Astrocyte of the spinal cord (primary cell): ENCODE results near the gene TLR6.

Experiments used
- DNase-seq: peaks from one replicate; pipeline ENCODE4 v3.0.0; 2011; ENCODE audit warnings: low read depth, low spot score
- H3K4me3 ChIP-seq: 2 replicates; pipeline ENCODE4 v1.5.1; 2011; ENCODE audit warnings: low read depth, mild to moderate bottlenecking, low read length, moderate library complexity
- in situ Hi-C: cut with HindIII; loops from 2 replicates; pipeline ENCODE4 v1.10.0; 2017; ENCODE audit warnings: low sequenced_read_pairs
- TF ChIP-seq, protein P1 (sequence below): IDR thresholded peaks from 2 replicates; pipeline ENCODE4 v1.5.1; 2012; ENCODE audit warnings: low read depth, mild to moderate bottlenecking, low read length, inconsistent platforms

Gene TLR6

DNA sequence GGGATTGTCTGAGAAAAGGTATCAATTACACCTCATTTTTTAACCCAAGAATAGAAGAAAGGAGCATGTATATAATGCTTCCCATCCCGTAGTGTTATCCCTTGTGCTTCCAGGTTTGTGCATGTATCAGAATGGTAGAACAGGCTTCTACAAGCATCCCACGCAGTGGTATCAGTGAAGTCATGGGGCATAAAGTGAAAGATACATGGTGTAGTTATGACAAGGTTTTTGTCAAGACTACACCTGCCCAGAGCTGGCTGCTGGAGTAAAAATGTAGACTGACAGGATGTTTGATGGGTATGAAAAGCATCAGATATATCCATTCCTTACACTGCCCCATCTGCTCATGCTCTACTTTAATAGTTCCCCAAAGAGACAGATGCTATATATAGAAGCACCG, 61.5 kb downstream of the TLR6 start:
- in situ Hi-C loops, result no loop called here
- no peak overlapping the region for H3K4me3 ChIP-seq
- TF ChIP-seq, protein P1, sequence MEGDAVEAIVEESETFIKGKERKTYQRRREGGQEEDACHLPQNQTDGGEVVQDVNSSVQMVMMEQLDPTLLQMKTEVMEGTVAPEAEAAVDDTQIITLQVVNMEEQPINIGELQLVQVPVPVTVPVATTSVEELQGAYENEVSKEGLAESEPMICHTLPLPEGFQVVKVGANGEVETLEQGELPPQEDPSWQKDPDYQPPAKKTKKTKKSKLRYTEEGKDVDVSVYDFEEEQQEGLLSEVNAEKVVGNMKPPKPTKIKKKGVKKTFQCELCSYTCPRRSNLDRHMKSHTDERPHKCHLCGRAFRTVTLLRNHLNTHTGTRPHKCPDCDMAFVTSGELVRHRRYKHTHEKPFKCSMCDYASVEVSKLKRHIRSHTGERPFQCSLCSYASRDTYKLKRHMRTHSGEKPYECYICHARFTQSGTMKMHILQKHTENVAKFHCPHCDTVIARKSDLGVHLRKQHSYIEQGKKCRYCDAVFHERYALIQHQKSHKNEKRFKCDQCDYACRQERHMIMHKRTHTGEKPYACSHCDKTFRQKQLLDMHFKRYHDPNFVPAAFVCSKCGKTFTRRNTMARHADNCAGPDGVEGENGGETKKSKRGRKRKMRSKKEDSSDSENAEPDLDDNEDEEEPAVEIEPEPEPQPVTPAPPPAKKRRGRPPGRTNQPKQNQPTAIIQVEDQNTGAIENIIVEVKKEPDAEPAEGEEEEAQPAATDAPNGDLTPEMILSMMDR, result no peak
- DNase-seq, result no peak

DNA sequence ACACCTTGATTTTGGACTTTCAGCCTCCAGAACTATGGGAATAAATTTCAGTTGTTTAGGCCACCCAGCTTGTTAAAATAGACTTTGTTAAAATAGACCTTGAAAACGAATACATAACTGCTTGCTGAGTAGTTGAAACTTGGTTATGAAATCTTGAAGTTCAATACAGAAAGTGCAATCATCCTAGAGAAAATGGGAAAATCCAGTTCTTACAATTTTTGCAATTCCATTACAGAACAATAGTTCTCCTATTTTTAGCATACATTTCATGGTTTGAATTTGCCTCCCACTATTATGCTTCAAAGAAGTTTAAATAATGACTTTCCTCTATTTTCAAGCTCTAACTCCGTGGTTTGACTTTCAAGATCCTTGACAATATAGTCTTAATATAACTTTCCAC, 62.6 kb downstream of the TLR6 start:
- DNase-seq, result no peak
- in situ Hi-C loops, result no loop called here
- TF ChIP-seq, protein P1, result no peak

DNA sequence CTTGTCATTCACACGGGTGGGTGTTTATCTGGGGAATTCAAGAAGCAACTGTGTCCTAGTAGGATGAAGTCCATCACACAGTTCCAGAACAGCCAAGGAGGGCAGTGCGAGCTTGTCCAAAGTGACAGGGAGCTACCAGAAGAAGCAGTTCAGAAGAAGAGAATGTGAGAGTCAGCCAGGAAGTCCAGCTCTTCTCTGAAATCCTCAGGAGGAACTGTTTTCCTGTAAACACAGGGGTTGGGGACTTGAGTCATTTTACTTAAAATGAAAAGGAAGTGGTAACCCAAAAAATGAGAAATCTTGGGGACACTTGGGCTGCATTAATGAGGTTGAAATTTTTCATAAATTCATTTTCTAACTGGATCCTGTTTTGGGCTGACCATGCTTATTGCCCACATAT, 65.6 kb downstream of the TLR6 start:
- TF ChIP-seq, protein P1, result no peak
- in situ Hi-C loops, result no loop called here
- H3K4me3 ChIP-seq, result no peak overlapping the region
- no peak for DNase-seq

More for the DNA sequence above, 62.6 kb downstream of the TLR6 start:
- no peak overlapping the region for H3K4me3 ChIP-seq

- H3K4me3 ChIP-seq, result no peak overlapping the region
- TF ChIP-seq, protein P1, result no peak
- DNase-seq, result no peak
- in situ Hi-C loops, result no loop called here
Observed at GRCh38 chr4:38788317-38788716, 68.3 kb downstream of the TLR6 start.

DNA sequence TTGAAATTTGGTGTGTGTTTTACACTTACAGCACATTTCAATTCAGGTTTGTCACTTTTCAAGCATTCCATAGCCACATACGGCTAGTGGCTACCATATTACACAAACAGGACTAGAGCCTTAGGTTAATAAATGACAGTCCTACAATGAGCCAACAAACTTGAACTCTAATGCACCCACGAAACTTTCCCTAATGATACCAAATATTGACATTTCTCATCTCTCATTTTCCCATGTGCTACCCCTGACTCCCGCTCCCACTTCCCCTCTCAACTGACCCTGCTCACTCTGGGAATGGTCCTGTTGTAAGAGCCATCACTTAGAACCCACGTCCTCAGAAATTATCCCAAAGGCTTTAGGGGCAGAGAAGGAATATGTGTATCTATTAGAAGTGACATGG, 68.9 kb downstream of the TLR6 start:
- TF ChIP-seq, protein P1, result no peak
- no peak overlapping the region for H3K4me3 ChIP-seq
- in situ Hi-C loops, result no loop called here
- no peak for DNase-seq

GRCh38 chr4:38785901-38786402, 70.7 kb downstream of the TLR6 start:
- no peak overlapping the region for H3K4me3 ChIP-seq
- no peak for DNase-seq
- in situ Hi-C loops, result no loop called here
- TF ChIP-seq, protein P1, result no peak
